Mesothelial cell of epicardium (in vitro differentiated cells): Measurements from ENCODE around the gene PLEKHA1. TPM values are rescaled to one million over a fixed set of nuclear protein-coding genes. Genes with fewer than 3 reads are reported as not detected.

Source experiments
- DNase-seq, 2 experiments: peaks; one replicate each; pipeline ENCODE4 v3.0.0; 2021; ENCODE audit warnings: low spot score in 2 of 2; ENCODE audit not compliant: unreplicated experiment in 2 of 2
- H3K27ac Mint-ChIP-seq: 2 replicates; pipeline ENCODE4 v1.8.0; 2021; ENCODE audit warnings: mixed read lengths
- H3K27me3 Mint-ChIP-seq: 2 replicates; pipeline ENCODE4 v1.8.0; 2021; ENCODE audit warnings: low read depth, mixed read lengths
- H3K36me3 Mint-ChIP-seq: 2 replicates; pipeline ENCODE4 v1.8.0; 2021; ENCODE audit warnings: mixed read lengths
- H3K4me1 Mint-ChIP-seq: 2 replicates; pipeline ENCODE4 v1.8.0; 2021; ENCODE audit warnings: mixed read lengths
- H3K4me3 Mint-ChIP-seq: 2 replicates; pipeline ENCODE4 v1.8.0; 2021; ENCODE audit warnings: mild to moderate bottlenecking, moderate library complexity, mixed read lengths
- H3K9me3 Mint-ChIP-seq: 2 replicates; pipeline ENCODE4 v1.8.0; 2021; ENCODE audit warnings: mixed read lengths
- CTCF ChIP-seq: fragments of 200-600 bp; sonication (generic); IDR thresholded peaks from one replicate; pipeline ENCODE4 v1.5.0; 2021; ENCODE audit warnings: antibody characterized with exemption; ENCODE audit not compliant: unreplicated experiment
- total RNA-seq: library from RNA; stranded (reverse); gene quantifications from 3 replicates; pipeline ENCODE4 v1.2.1, GENCODE V29; 2021

The PLEKHA1 gene
- total RNA-seq, 1 donor from 2014 or later: 33.1 TPM

GRCh38 chr10:122348512-122348911 is 26.0 kb upstream of the PLEKHA1 start:
- H3K36me3 Mint-ChIP-seq: peaks cover 3% of the 10 kb centered on the region
- no peak overlapping the region for H3K4me3 Mint-ChIP-seq
- no peaks in the 10 kb centered on the region for H3K4me1 Mint-ChIP-seq
- peaks cover 13% of the 10 kb centered on the region for H3K9me3 Mint-ChIP-seq
- no peak overlapping the region for H3K27ac Mint-ChIP-seq
- DNase-seq: no peak
- TF ChIP-seq CTCF: no peak
- peaks cover 4% of the 10 kb centered on the region for H3K27me3 Mint-ChIP-seq

DNA sequence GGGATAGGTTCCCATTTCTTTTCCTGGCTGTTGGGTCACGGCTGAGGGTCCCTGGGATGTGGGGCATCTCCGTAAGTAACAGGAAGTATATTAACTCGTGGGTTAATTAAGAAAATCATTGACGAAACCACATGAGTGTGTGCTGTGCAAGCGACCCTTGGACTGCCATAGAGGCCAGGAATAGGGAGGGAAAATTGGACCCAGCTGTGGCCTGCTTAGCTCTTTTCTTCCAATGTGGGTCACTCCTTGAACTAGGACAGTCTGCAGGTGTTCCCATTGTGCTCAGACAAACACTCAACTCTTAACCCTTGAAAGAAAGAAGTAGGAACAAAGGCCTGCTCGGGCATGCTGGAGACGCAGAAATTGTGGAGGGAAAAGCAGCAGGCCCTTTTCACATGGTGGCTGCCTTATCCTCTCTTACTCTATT is 25.6 kb upstream of the PLEKHA1 start:
- peaks cover 13% of the 10 kb centered on the region for H3K9me3 Mint-ChIP-seq
- DNase-seq: no peak
- H3K36me3 Mint-ChIP-seq: peaks cover 3% of the 10 kb centered on the region
- no peak for TF ChIP-seq CTCF
- H3K4me1 Mint-ChIP-seq: no peaks in the 10 kb centered on the region
- H3K27ac Mint-ChIP-seq: no peak overlapping the region
- peaks cover 4% of the 10 kb centered on the region for H3K27me3 Mint-ChIP-seq
- H3K4me3 Mint-ChIP-seq: no peak overlapping the region

GRCh38 chr10:122349758-122350369 is 24.6 kb upstream of the PLEKHA1 start:
- Mint-ChIP-seq H3K9me3 (peaks cover 13% of the 10 kb centered on the region), H3K27ac (no peak overlapping the region), H3K27me3 (peaks cover 4% of the 10 kb centered on the region), H3K4me1 (no peaks in the 10 kb centered on the region), H3K36me3 (peaks cover 3% of the 10 kb centered on the region), H3K4me3 (no peak overlapping the region)
- no peak for TF ChIP-seq CTCF
- no peak for DNase-seq

- H3K4me1 Mint-ChIP-seq: no peaks in the 10 kb centered on the region
- H3K36me3 Mint-ChIP-seq: peaks cover 3% of the 10 kb centered on the region
- peaks cover 8% of the 10 kb centered on the region for H3K9me3 Mint-ChIP-seq
- no peak overlapping the region for H3K4me3 Mint-ChIP-seq
- no peak overlapping the region for H3K27ac Mint-ChIP-seq
- no peak for TF ChIP-seq CTCF
- DNase-seq: no peak
- peaks cover 4% of the 10 kb centered on the region for H3K27me3 Mint-ChIP-seq
Measured at GRCh38 chr10:122350893-122351292, 23.6 kb upstream of the PLEKHA1 start.

GRCh38 chr10:122352817-122353525 is 21.5 kb upstream of the PLEKHA1 start:
- Mint-ChIP-seq H3K4me1 (no peaks in the 10 kb centered on the region), H3K4me3 (no peak overlapping the region), H3K27me3 (peaks cover 4% of the 10 kb centered on the region), H3K9me3 (peaks cover 1% of the 10 kb centered on the region), H3K27ac (no peak overlapping the region), H3K36me3 (no peaks in the 10 kb centered on the region)
- no peak for TF ChIP-seq CTCF
- no peak for DNase-seq
